ENCODE data around the gene C1orf210.

C1orf210 gene

GRCh38 chr1:43311521-43311920, 26.1 kb upstream of the C1orf210 start:
- DNase-seq, result no peak

GRCh38 chr1:43309405-43310025, 24.1 kb upstream of the C1orf210 start:
- no peak for DNase-seq

GRCh38 chr1:43308635-43309404, 23.4 kb upstream of the C1orf210 start:
- no peak for DNase-seq

- DNase-seq, result no peak
Measured at GRCh38 chr1:43307458-43308158, 22.2 kb upstream of the C1orf210 start.

- no peak for DNase-seq
Measured at GRCh38 chr1:43306688-43307457, 21.5 kb upstream of the C1orf210 start.

DNA sequence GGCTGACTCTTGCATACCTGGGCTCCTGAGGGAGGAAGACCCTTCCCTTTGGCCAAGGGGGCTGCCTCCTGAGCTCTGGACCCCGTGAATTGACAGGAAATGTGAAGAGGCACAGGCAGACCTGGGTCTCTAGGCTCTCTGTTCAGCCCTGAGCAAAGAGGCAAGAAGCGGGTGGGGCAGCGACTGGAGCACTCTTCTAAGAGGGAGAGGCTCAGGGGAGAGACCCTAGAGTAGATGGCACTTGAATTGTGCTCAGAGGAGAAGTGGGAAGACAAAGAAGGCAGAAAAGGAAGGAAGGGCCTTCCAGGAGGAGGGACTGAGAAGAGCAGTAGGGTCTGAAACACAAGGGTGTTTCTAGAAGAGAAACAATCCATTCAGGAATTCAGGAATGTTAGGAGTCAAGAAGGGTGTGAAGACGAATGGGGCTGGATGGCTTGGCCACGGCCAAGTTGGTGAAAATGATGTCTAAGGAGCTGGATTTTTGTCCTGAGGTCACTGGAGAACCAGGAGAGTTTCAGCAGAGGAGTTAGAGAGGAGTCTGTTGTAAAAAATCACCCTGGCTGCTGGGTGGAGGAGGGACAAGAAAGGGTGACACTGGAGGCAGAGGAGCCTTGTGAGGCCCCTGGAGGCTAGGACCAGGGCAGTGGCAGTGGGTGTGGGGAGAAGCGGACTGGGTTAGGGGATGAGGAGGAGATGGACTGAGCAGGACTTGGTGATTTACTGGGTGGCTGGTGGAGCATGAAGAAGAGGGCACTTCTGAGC, 20.7 kb upstream of the C1orf210 start:
- no peak for DNase-seq

DNA sequence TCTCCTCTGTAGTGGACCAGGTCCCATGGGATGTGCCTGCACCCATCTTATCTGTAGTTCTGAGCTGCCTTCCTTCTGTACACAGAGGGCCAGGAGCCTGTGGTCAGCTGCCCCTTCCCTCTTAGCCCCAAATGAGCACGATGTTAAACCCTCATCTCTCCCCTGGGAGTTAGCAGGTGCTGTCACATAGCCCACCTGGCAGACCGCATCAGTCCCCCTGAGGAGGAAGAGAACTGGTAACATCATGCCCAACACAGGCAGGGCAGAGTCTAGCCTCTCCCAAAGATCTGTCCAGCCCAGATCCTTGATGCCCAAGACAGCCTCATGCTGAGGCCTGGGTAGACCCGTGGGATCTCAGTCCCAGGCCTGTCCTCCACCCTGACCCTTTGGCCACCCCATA, 20.1 kb upstream of the C1orf210 start:
- DNase-seq, result no peak

- DNase-seq, result no peak
Measured at GRCh38 chr1:43304771-43305300, 19.5 kb upstream of the C1orf210 start.

- DNase-seq, result no peak
Measured at GRCh38 chr1:43304314-43304681, 18.9 kb upstream of the C1orf210 start.

DNA sequence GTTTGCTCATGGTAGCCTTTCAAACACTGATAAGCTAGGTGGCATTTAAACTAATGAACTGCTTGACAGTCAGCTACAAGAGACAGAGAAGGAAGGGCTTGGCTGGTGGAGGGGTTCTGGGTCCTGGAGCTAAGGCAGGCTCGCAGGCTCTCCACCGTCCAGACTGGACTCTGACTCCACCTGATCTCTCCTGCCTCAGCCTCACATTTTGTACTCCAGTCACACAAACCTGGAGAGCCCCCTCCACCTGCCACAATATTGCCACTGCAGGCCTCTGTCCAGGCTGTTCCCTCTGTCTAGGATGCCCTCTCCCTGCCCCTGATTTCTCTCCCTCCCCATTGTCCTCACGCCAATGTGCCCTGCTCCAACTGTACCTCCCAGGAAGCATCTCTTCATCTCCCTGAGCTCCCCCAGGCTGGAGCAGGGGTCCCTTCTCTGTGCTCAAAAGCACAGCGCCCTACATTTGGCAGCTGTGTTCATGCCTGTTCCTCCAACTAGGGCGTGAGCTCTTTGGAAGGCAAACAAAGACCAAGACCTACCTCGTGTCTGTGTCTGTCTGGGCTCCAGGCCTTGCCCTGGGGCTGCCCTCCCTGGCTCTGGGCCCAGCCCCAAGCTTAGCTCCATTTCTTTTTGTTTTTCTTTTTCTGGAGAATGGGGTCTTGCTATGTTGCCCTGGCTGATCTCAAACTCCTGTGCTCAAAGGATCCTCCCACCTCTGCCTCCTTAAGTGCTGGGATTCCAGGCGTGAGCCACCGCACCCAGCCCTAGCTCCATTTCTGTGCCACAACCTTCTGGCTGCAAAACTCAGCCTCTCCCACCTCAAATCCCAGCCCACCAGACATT, 18.3 kb upstream of the C1orf210 start:
- DNase-seq, result no peak

GRCh38 chr1:43302721-43303470, 17.5 kb upstream of the C1orf210 start:
- no peak for DNase-seq

- no peak for DNase-seq
Measured at GRCh38 chr1:43302201-43302600, 16.8 kb upstream of the C1orf210 start.

GRCh38 chr1:43300378-43301094, 15.2 kb upstream of the C1orf210 start, which contains the start of gene TIE1:
TIE1 (plus strand) TSS chr1:43300982; CDS start chr1:43301072, 90 bp downstream.
- no peak for DNase-seq

DNA sequence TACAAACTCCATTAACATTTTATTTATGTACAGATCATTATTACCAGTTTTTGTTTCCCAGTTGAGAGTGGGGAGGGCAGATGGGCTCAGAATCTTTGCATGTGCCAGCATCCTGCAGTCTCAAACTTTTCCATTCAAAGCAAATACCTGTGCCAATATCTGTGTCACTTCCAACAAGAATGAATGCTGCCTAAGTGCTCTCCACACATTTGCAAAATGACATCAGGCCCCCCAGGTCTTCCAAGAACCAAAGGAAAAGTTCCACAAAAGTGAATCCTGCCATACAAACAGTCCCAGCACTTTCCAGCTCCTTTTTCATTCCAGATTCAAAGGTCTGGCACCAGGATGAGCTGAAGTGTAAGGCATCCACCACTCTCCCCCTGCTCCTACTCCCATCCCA, 13.7 kb upstream of the C1orf210 start:
- no peak for DNase-seq

DNA sequence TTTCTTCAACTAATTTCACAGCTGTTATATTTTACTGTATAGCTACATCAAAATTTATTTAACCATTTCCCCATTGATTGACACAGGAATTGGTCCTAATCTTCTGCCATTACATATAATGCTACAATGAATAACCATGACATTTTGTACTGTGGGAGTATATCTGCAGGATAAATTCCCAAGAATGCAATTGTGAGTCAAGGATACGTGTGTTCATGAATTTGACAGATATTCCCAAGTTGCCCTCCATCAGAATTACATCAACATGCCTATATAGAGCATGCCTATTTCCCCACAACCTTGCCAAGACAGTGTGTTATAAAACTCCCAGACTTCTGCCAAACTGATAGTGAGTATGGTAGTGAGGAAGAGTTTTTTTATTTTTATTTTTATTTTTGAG, 12.7 kb upstream of the C1orf210 start:
- no peak for DNase-seq

- no peak for DNase-seq
Measured at GRCh38 chr1:43296207-43296606, 10.8 kb upstream of the C1orf210 start.

GRCh38 chr1:43294761-43295160, 9.4 kb upstream of the C1orf210 start:
- no peak for DNase-seq

- no peak for DNase-seq
Measured at GRCh38 chr1:43293896-43294760, 8.7 kb upstream of the C1orf210 start.

DNA sequence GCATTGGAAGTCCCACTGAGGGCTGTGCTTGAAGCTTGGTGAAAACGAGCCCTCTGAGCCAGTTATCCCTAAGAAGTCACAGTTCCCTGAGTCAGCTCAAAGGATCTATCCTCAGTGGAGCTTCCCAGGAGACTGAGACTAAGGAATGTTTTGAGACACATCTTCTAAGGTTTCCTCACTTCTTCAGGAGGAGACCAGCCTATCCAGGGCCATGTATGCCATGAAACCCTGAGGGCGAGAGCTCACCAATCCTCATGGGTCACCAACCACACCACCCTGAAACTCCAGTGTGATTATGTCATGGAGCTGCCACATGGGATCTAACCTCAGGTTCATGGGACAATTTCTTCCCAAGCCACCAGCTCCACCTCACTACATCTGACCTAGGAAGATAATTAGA, 7.8 kb upstream of the C1orf210 start:
- no peak for DNase-seq
